GM12891 (cell line): Measurements from ENCODE around the gene COL5A3.

Experiments used
- PAX5 ChIP-seq: IDR thresholded peaks from 2 replicates; pipeline ENCODE4 v1.6.1; 2011; ENCODE audit warnings: low read length, moderate library complexity, mild to moderate bottlenecking; ENCODE audit not compliant: insufficient read depth, severe bottlenecking
- POLR2A ChIP-seq: IDR thresholded peaks from 2 replicates; pipeline ENCODE4 v1.6.1; 2011; ENCODE audit warnings: low read depth, low read length, control low read depth
- POLR2AphosphoS5 ChIP-seq: IDR thresholded peaks from 2 replicates; pipeline ENCODE4 v1.6.1; 2011; ENCODE audit warnings: low read depth, low read length, control low read depth
- POU2F2 ChIP-seq: IDR thresholded peaks from 2 replicates; pipeline ENCODE4 v1.6.1; 2011; ENCODE audit warnings: low read depth, mild to moderate bottlenecking, control low read depth, low read length, moderate library complexity
- SPI1 ChIP-seq: IDR thresholded peaks from 2 replicates; pipeline ENCODE4 v1.6.1; 2011; ENCODE audit warnings: low read depth, low read length, control low read depth

DNA sequence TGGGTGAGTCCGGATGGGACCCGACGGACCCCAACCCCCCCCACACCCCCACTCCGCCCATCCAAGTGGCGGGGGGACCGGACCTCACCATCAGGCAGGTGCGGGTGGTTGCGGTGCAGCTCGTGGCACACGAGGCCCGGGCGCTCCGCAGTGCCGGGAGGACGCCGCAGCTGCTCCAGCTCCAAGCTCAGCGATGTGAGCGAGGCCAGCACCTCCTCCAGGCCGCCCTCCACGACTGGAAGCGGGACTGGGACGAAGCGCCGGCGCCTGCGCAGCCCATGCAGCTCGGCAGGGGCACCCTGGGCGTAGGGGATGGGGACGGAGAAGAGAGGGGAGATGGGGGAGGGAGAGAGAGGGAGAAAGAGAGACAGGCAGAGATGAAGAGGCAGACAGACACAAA is 43.9 kb downstream of the COL5A3 start:
- TF ChIP-seq SPI1 (no peak), PAX5 (no peak), POLR2A (no peak), POLR2AphosphoS5 (no peak), POU2F2 (no peak)
